Liver (tissue), 9 donors: ENCODE results near the gene DPP6. TPM values are rescaled to one million over a fixed set of nuclear protein-coding genes. Genes with fewer than 3 reads are reported as not detected.

Experiments
- DNase-seq: peaks from one replicate; pipeline ENCODE4 v3.0.0-alpha.2; 2017; ENCODE audit warnings: low spot score
- H3K27ac ChIP-seq, 2 donors: one replicate each; pipeline ENCODE4 v1.7.0; 2013; ENCODE audit warnings: inconsistent platforms in 2 of 2, low read length in 2 of 2, control low read depth in 1 of 2, low read depth in 1 of 2, mild to moderate bottlenecking in 1 of 2
- H3K27me3 ChIP-seq, 4 donors: one replicate each; pipeline versions ENCODE4 v1.6.1 to v1.7.0; 2013; ENCODE audit warnings: low read length in 3 of 4, inconsistent platforms in 1 of 4, mild to moderate bottlenecking in 1 of 4, moderate library complexity in 1 of 4; ENCODE audit not compliant: control insufficient read depth in 4 of 4, insufficient read depth in 4 of 4
- H3K36me3 ChIP-seq, 4 donors: one replicate each; pipeline versions ENCODE4 v1.6.1 to v1.7.0; 2013; ENCODE audit warnings: low read length in 3 of 4, mild to moderate bottlenecking in 3 of 4, low read depth in 1 of 4, moderate library complexity in 1 of 4; ENCODE audit not compliant: control insufficient read depth in 4 of 4, insufficient read depth in 3 of 4
- H3K4me1 ChIP-seq, 4 donors: one replicate each; pipeline versions ENCODE4 v1.6.1 to v1.7.0; 2013; ENCODE audit warnings: low read length in 3 of 4, mild to moderate bottlenecking in 3 of 4, moderate library complexity in 1 of 4; ENCODE audit not compliant: control insufficient read depth in 4 of 4, insufficient read depth in 4 of 4
- H3K4me3 ChIP-seq, 3 donors: one replicate each; pipeline versions ENCODE4 v1.6.1 to v1.7.0; 2013; ENCODE audit warnings: low read length in 3 of 3, control low read depth in 1 of 3, low read depth in 1 of 3, mild to moderate bottlenecking in 1 of 3
- H3K9ac ChIP-seq, 2 donors: one replicate each; pipeline ENCODE4 v1.7.0; 2013; ENCODE audit warnings: low read length in 2 of 2, mild to moderate bottlenecking in 2 of 2, moderate library complexity in 2 of 2, control low read depth in 1 of 2, low read depth in 1 of 2
- H3K9me3 ChIP-seq, 4 donors: one replicate each; pipeline versions ENCODE4 v1.6.1 to v1.7.0; 2013; ENCODE audit warnings: low read length in 3 of 4; ENCODE audit not compliant: control insufficient read depth in 4 of 4
- EGR1 ChIP-seq, 2 donors: IDR thresholded peaks; 2 replicates each; pipeline ENCODE4 v1.6.1; 2016 to 2018; ENCODE audit warnings: antibody characterized with exemption in 2 of 2, low read depth in 2 of 2
- FOXA1 ChIP-seq: IDR thresholded peaks from 2 replicates; pipeline ENCODE4 v1.6.1; 2016; ENCODE audit warnings: antibody characterized with exemption
- FOXA2 ChIP-seq: IDR thresholded peaks from 2 replicates; pipeline ENCODE4 v1.6.1; 2016; ENCODE audit warnings: antibody characterized with exemption
- GABPA ChIP-seq, 2 donors: IDR thresholded peaks in 1 of 2; conservative IDR thresholded peaks in 1 of 2; 2 replicates each; pipeline ENCODE4 v1.6.1; 2016; ENCODE audit warnings: antibody characterized with exemption in 2 of 2, mild to moderate bottlenecking in 1 of 2, moderate library complexity in 1 of 2
- HNF4A ChIP-seq, 2 donors: conservative IDR thresholded peaks; 2 replicates each; pipeline ENCODE4 v1.6.1; 2016; ENCODE audit warnings: antibody characterized with exemption in 2 of 2, mild to moderate bottlenecking in 2 of 2
- HNF4G ChIP-seq: IDR thresholded peaks from 2 replicates; pipeline ENCODE4 v1.6.1; 2016; ENCODE audit warnings: antibody characterized with exemption
- JUND ChIP-seq, 2 donors: IDR thresholded peaks; 2 replicates each; pipeline ENCODE4 v1.6.1; 2016; ENCODE audit warnings: antibody characterized with exemption in 2 of 2
- NR2F2 ChIP-seq: IDR thresholded peaks from 2 replicates; pipeline ENCODE4 v1.6.1; 2016; ENCODE audit warnings: antibody characterized with exemption
- RAD21 ChIP-seq, 2 donors: IDR thresholded peaks; 2 replicates each; pipeline ENCODE4 v1.6.1; 2016; ENCODE audit warnings: antibody characterized with exemption in 2 of 2, mild to moderate bottlenecking in 2 of 2
- RXRA ChIP-seq, 2 donors: IDR thresholded peaks; 2 replicates each; pipeline ENCODE4 v1.6.1; 2017 to 2018; ENCODE audit warnings: antibody characterized with exemption in 2 of 2, mild to moderate bottlenecking in 1 of 2
- SP1 ChIP-seq: IDR thresholded peaks from 2 replicates; pipeline ENCODE4 v1.6.1; 2018; ENCODE audit warnings: antibody characterized with exemption, mild to moderate bottlenecking
- WGBS: extraction: QIAGEN DNeasy Blood & Tissue Kit; methylation state at CpG from one replicate; pipeline ENCODE4 v1.1.7; 2013; 5-methylcytosine and 5-hydroxymethylcytosine counted together
- polyA plus RNA-seq, 2 donors: library from polyadenylated mRNA; stranded (reverse) in 1 of 2; unstranded in 1 of 2; fragments of 200-250 nt in 1 of 2; fragments of >200 nt in 1 of 2; fragmentation: Nextera tagmentation in 1 of 2; extraction: Ambion mirVana in 1 of 2; gene quantifications; one replicate each; pipeline versions ENCODE4 v1.2.1 to v1.2.3, GENCODE V29; 2013 to 2015
- total RNA-seq, 2 donors: library from RNA; depleted of rRNA; stranded (reverse); fragments of >200 nt; gene quantifications; one replicate each; pipeline ENCODE4 v1.2.3, GENCODE V29; 2014
- TF ChIP-seq, protein P1 (sequence below): IDR thresholded peaks from 2 replicates; pipeline ENCODE4 v1.6.1; 2016; ENCODE audit warnings: antibody characterized with exemption, mild to moderate bottlenecking
- TF ChIP-seq, protein P2 (sequence below): IDR thresholded peaks from 2 replicates; pipeline ENCODE4 v1.6.1; 2016; ENCODE audit warnings: antibody characterized with exemption
- TF ChIP-seq, protein P3 (sequence below): IDR thresholded peaks from 2 replicates; pipeline ENCODE4 v1.6.1; 2016; ENCODE audit warnings: antibody characterized with exemption
- TF ChIP-seq, protein P4 (sequence below): IDR thresholded peaks from 2 replicates; pipeline ENCODE4 v1.6.1; 2016; ENCODE audit warnings: antibody characterized with exemption
- TF ChIP-seq, protein P5 (sequence below): fragments of 150-350 bp; IDR thresholded peaks from 2 replicates; pipeline ENCODE4 v1.5.1; 2017; ENCODE audit warnings: improper control_type of control experiment, low read depth, low read length; ENCODE audit not compliant: missing input control
- donor health status: healthy.
- donor health status: healthy.
- donor health status: healthy.
- donor health status: healthy.
- donor health status: healthy.

The DPP6 gene
- total and polyA plus RNA-seq, 4 donors, result 0.01 TPM; not detected in 3

DNA sequence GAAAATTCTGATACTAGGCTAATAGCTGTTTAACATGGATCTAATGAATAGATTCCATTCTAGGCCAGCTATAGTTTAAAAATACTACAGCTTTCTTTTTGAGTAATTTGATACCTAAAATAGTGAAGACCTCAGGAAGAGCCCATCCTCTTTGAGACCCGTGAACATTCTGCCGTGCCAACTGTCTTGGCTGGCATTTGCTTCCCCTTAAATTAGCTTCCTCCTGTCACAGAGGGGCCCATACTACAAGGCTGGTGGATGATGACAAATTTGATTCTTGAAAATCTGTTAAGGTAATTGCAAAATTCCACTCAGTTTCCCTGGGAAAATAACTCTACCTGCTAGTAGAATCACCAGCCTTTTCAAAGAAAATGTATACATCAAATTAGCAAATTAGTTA lies 385.0 kb downstream of the DPP6 start:
- TF ChIP-seq SP1 (no peak), GABPA (IDR thresholded peaks at IDR 0.05 in 1 of 2, conservative IDR thresholded peaks at IDR 0.05 in 1 of 2) (no peak), JUND (IDR thresholded peaks at IDR 0.05) (no peak), RXRA (IDR thresholded peaks at IDR 0.05) (no peak), EGR1 (IDR thresholded peaks at IDR 0.05; ENCODE audit: low read depth in 2 of 2) (no peak), NR2F2 (no peak), RAD21 (IDR thresholded peaks at IDR 0.05) (no peak), HNF4A (conservative IDR thresholded peaks at IDR 0.05) (no peak), FOXA1 (no peak), FOXA2 (no peak), HNF4G (no peak)
- TF ChIP-seq, protein P1, sequence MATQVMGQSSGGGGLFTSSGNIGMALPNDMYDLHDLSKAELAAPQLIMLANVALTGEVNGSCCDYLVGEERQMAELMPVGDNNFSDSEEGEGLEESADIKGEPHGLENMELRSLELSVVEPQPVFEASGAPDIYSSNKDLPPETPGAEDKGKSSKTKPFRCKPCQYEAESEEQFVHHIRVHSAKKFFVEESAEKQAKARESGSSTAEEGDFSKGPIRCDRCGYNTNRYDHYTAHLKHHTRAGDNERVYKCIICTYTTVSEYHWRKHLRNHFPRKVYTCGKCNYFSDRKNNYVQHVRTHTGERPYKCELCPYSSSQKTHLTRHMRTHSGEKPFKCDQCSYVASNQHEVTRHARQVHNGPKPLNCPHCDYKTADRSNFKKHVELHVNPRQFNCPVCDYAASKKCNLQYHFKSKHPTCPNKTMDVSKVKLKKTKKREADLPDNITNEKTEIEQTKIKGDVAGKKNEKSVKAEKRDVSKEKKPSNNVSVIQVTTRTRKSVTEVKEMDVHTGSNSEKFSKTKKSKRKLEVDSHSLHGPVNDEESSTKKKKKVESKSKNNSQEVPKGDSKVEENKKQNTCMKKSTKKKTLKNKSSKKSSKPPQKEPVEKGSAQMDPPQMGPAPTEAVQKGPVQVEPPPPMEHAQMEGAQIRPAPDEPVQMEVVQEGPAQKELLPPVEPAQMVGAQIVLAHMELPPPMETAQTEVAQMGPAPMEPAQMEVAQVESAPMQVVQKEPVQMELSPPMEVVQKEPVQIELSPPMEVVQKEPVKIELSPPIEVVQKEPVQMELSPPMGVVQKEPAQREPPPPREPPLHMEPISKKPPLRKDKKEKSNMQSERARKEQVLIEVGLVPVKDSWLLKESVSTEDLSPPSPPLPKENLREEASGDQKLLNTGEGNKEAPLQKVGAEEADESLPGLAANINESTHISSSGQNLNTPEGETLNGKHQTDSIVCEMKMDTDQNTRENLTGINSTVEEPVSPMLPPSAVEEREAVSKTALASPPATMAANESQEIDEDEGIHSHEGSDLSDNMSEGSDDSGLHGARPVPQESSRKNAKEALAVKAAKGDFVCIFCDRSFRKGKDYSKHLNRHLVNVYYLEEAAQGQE, result no peak
- TF ChIP-seq, protein P2, sequence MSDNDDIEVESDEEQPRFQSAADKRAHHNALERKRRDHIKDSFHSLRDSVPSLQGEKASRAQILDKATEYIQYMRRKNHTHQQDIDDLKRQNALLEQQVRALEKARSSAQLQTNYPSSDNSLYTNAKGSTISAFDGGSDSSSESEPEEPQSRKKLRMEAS, result no peak
- TF ChIP-seq, protein P3, sequence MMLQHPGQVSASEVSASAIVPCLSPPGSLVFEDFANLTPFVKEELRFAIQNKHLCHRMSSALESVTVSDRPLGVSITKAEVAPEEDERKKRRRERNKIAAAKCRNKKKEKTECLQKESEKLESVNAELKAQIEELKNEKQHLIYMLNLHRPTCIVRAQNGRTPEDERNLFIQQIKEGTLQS, result no peak
- TF ChIP-seq, protein P4, sequence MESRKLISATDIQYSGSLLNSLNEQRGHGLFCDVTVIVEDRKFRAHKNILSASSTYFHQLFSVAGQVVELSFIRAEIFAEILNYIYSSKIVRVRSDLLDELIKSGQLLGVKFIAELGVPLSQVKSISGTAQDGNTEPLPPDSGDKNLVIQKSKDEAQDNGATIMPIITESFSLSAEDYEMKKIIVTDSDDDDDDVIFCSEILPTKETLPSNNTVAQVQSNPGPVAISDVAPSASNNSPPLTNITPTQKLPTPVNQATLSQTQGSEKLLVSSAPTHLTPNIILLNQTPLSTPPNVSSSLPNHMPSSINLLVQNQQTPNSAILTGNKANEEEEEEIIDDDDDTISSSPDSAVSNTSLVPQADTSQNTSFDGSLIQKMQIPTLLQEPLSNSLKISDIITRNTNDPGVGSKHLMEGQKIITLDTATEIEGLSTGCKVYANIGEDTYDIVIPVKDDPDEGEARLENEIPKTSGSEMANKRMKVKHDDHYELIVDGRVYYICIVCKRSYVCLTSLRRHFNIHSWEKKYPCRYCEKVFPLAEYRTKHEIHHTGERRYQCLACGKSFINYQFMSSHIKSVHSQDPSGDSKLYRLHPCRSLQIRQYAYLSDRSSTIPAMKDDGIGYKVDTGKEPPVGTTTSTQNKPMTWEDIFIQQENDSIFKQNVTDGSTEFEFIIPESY, result no peak
- TF ChIP-seq, protein P5, sequence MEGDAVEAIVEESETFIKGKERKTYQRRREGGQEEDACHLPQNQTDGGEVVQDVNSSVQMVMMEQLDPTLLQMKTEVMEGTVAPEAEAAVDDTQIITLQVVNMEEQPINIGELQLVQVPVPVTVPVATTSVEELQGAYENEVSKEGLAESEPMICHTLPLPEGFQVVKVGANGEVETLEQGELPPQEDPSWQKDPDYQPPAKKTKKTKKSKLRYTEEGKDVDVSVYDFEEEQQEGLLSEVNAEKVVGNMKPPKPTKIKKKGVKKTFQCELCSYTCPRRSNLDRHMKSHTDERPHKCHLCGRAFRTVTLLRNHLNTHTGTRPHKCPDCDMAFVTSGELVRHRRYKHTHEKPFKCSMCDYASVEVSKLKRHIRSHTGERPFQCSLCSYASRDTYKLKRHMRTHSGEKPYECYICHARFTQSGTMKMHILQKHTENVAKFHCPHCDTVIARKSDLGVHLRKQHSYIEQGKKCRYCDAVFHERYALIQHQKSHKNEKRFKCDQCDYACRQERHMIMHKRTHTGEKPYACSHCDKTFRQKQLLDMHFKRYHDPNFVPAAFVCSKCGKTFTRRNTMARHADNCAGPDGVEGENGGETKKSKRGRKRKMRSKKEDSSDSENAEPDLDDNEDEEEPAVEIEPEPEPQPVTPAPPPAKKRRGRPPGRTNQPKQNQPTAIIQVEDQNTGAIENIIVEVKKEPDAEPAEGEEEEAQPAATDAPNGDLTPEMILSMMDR, result no peak
- WGBS, result 94% methylated on average over 2 of the region's 2 CpGs
- Histone ChIP-seq H3K4me1 (no peaks in the 10 kb centered on the region), H3K36me3 (no peaks in the 10 kb centered on the region), H3K9ac (no peak overlapping the region), H3K9me3 (no peaks in the 10 kb centered on the region), H3K4me3 (no peak overlapping the region), H3K27me3 (peaks cover 0 to 3% (median 0%) of the 10 kb centered on the region in 4 donors), H3K27ac (no peak overlapping the region)
- DNase-seq, result no peak
